Measurements from ENCODE around the gene NFIC.

The NFIC gene

DNA sequence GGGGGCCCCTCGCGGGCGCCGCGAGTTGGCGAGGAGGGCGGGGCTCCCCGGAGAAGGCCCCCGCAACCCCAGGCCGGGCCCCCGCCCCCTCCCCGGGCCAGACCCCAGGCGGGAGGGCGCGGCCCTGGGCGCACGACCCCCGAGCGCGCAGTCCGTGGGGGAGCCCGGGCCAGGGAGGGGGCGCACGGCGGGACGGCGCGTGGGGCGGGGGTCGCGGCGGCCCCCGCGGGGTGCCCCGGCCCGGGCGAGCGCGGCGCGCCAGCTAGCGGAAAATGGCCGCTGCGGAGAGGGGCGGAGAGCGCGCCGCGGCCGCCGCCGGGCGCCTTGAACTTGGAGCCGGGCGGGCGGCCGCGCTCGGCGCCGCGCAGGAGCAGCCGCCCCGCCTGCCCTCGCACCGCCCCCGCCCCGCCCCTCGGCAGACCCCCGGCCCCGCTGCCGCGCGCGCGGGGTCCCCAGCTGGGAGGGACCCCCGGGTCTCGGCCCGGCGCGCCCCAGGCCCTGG lies 6.4 kb upstream of the NFIC start:
- DNase-seq, result no peak

DNA sequence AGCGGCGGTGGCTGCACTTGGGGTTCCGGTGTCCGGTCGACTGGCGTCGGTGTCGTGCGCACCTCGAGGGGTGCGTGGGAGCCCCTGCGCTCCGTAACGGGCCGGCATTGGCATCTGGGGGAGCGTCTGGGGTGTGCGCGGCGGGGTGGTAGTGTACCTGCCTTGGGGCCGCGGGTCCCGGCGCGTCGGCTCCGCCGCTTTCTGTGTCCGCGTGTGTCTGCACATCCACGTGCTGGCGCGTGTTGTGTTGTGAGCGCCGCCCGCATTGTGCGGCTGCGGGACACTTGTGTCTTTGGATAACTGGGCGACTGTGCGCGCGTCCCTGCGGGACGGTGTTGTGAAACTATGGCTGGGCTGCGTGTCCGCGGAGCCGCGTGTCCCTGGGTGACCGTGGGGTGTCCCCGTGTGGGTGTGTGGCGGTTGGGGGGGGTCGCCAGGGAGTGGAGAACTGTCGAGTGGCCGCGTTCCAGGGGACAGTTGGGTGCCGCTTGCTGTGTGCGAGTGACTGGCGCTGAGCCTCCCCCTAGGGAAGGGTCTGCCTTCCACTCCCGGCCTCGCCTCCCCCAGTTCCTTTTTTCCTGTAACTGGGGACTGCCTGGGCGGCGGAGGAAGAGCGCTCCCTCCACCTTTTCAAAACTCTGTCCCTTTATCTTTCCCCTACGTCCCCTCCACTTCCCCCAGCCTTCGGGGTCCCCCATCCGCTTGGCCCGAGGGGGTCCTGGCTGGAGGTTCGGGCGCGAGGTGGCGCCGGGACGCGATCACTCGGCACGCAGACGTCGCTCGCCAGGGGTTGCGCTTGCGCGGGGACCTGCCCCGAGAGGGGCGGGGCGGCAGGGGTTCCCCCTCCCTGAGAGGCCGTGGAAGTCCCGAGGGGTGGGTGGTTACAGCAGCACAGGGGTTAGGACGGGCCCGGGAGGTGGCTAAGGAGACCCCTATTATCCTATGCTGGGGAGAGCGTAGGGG lies 5.7 kb upstream of the NFIC start:
- DNase-seq, result no peak

DNA sequence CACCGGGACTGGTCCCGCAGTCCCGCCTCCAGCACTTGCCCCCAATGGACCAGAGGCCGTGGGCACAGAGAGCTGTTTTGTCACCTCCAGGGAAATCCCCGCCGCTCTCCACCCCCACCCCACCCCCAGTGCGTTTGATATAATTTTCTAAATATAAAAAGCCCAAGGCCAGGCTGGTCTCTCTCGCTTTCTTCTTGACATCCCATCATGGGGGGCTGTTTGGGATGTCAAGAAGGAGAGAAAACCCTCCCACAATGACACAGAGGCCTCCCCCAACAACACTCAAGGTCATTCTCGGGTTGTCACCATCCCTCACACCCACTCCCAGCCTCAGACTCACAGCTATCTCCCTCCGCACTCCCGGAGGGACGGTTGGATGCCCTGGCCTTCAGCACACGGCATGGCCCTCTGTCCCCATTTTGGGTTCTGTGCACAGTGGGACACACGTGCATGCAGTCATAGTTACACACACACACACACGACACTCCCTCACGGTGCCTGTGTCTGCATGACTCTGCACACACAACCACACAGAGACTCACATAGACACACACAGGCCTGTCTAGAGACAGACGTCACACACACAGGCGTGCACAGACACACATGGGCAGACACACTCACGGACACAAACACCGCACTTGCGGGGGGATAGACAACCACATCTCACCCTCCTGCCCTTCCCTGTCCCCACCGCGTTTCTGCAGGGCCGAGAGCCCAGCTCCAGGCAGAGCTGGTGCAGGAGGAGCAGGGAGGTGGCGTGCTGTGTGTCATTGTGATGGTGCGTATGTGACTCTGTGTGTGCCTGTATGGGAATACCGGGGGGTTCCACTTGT lies 4.8 kb upstream of the NFIC start:
- DNase-seq, result no peak

DNA sequence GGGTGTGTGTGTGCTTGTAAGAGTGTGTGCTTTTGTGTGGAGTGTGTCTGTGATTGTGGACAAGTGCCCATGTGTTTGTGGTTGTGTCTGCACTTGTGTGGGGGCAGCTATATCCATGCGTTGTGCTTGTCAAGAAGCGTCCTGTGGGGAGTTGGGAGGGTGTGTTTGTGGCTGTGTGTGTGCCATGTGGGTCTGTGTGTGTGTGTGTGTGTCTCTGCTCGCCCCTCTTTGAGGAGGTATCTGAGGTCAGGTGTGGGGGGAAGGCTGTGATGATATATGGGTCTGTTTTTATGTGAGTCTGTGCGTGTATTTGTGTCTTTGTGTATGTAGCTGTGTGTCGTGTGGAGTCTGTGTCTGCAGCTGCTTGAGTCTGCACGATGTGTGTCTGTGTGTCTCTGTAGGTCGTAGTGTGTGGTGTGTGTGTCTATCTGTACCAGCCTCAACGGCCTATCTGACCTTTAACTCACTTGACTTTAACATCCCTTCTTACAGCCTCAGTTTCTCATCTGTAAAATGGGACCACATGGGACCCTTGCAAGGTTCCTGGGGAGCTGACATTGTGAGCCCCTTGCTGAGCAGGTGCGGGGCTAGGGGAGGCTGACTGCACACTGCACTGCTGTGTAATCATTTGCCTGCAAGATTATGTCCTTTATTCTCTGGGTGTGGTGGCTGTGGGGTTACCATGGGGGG lies 4.0 kb upstream of the NFIC start:
- no peak for DNase-seq

DNA sequence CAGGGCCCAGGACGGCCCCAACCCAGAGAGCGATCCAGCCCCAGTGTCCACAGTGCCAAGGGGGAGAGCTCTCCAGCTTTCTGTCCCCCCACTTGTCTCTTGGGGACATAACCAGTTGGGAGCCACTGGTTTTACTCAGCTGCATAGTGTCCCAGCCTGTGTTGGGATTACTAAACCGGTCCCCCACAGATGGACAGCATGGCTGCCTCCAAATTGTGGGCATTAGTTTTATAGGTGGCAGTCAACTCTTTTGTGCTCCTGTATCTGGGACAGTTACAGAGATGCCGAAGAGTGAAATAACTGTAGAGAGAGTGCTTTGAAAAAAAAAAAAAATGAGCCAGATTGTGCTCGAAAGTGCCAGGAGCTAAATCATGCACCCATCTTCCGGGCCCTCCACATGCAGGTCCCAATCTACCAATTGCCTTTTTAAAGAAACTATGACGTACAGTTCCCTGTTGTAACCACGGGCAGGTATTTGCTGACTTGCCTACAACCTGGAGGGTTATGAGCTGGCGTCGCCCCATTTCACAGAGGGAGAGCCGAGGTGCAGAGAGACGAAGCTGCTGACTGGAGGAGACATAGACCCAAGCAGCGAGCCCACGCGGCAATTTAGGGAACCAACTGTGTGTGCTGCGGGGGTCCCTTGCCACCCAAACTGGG lies 2.4 kb upstream of the NFIC start:
- no peak for DNase-seq

DNA sequence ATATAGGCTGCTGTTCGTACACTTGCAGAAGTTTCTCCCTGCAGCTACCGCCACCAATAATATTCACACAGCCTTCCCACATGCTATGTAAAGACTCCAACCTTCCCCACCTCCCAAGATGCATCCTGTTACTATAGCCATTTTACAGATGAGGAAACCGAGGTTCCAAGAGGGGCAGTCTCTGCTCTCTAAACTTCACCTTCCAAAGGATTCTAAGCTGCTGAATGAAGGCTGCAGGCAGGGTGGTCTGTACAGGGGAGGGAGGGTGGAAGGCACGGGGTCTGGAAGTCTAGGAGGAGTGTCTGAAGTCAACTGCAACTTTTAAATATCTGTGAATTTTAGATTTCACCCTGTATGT lies 1.9 kb upstream of the NFIC start:
- no peak for DNase-seq

DNA sequence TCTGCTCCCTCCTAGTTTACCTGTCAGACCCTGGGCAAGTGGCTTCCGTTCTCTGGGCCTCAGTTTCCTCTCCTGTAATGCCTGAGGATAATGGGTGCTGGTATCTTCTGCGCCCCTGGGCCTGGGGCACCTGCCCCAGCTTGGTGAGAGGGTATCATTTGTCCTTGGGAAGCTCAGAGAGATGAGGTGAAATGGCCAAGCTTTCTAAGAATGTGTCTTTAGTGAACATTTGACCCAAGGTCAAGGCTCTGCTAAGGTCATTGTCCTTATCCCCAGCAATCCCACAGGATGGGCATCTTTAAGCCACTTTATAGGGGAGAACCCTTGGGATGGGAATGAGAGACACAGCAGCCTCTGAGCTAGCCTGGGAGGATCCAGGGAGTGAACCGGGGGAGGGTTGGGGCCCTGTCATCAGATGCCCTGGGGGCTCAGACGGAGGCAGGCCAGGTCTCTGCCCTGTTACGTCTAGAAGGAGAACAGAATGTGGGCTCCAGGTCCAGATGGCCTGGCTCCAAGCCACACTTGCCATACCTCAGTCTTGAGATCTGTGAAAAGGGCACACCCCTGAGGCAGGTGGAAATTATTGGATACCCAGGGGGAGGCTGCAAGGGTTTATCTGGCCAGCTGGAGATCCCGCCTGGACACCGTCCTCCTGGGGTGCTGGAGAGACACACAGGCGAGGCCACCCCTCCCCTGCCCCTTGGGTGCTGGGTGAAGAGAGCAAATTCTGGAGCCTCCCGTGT lies 1.1 kb upstream of the NFIC start:
- no peak for DNase-seq

DNA sequence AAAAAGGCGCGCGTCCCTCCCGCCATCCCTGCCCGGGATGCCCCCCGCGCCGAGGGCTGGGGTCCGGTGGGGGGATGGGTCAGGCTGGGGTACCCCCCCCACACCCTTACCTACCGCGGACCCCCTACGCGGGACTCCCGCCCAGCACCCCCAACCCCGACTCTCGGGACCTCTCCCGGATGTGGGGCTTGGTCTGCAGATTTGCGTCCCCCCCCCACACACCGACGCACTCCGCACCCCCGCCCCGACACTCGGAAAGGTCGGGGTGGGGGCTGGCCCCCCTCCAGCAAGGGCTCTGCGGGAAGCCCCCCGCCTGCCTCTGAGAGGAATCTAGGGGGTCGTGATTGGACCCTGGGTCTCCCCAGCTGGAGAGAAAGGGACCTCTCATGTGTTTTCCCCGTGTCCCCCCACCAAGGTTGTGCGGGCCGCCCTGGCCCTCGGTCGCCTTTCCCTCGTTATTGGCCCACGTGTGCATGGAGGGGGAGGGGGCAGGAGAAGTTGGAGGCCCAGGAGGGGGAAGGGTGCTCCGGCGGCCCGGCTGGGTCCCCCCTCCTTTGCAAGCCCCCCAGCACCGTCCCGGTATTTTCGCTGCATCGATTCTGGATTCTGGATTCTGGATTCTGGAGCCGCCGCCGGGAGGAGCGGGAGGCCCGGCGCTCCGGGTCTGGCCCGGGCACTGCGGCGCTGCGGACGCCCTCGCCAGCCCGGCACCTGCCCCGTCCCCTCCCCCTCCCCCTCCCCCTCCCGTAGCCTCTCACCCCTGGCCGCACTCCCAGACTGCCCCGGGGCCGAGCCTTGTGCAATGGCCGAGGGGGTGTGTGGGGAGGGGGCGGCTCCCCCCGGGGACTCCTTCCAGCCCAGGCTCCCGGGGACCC lies 607 bp downstream of the NFIC start:
- no peak for DNase-seq

DNA sequence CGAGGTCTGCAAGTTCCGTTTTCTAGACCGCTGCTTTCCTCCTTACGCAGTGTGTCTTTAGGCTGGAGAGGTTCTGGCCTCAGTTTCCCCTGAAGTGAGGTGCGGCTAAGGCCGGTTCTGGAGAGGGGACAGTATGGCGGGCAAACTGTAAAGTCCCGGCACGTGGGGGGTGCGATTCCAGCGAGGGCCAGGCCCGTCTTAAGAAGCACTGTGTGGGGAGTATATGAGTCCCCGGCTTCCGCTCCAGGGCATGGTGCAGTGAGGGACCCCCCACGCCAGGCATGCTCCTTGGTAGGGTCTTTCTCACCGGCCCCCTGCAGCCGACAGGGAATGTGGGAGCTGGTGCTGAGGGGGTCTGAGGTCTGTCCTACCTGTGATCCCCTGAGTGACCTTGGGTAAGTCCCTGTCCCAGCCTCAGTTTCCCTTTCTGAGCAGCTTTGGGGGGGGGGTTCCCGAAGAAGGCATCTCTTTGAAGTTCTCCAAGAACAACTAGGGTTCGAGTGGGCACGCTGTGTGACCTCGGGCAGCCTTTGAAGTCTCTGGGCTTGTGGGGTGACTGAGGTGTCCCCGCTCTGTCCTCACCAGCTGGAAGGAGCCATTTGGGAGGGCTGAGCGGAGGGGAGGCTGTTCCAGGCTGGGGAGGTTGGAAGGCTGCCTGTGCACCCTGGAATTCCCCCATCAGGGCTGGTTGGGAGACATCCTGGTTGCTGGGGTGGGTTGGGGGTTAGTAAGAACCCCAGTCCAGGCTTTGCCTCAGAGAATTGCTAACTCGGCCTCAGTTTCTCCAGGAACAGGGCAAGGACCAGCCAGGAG lies 1.5 kb downstream of the NFIC start:
- DNase-seq, result no peak

DNA sequence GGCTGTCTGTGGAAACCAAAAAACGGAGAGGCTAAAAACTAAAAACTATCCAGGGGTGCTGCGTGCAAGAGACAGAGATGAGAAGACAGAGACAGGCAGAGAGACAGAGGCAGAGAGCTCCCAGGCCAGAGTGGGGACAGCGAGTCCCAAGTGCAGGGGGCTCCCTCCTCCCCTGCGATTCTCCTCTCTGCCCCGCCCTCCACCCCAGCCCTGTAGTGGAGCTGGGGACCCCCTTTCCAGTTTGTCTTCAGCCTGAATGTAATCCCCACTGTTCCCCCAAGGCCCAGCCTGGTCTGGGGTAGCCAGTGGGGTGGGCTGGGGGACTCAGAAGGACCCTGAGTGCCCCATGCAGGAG lies 2.0 kb downstream of the NFIC start:
- no peak for DNase-seq

DNA sequence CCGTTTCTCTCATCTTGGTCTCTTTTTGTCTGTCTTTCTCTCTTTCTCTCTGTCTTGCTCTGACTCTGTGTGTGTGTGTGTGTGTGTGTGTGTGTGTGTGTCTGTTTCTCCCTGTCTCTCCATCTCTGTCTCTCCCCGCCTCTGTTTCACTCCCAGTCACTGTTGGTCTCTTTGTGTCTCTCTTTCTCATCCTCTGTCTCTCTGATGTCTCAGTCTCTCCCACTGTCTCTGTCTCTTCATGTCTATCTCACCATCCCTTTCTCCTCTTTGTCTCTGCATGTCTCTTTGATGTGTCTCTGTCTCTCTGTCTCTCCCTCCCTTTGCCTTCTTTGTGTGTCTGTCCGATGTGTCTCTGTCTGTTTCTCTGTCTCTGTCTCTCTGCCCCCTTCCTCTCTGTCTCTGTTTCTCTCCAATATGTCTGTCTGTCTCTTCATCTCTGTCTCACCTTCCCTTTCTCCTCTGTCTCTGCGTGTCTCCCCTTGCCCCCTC lies 2.5 kb downstream of the NFIC start:
- no peak for DNase-seq

DNA sequence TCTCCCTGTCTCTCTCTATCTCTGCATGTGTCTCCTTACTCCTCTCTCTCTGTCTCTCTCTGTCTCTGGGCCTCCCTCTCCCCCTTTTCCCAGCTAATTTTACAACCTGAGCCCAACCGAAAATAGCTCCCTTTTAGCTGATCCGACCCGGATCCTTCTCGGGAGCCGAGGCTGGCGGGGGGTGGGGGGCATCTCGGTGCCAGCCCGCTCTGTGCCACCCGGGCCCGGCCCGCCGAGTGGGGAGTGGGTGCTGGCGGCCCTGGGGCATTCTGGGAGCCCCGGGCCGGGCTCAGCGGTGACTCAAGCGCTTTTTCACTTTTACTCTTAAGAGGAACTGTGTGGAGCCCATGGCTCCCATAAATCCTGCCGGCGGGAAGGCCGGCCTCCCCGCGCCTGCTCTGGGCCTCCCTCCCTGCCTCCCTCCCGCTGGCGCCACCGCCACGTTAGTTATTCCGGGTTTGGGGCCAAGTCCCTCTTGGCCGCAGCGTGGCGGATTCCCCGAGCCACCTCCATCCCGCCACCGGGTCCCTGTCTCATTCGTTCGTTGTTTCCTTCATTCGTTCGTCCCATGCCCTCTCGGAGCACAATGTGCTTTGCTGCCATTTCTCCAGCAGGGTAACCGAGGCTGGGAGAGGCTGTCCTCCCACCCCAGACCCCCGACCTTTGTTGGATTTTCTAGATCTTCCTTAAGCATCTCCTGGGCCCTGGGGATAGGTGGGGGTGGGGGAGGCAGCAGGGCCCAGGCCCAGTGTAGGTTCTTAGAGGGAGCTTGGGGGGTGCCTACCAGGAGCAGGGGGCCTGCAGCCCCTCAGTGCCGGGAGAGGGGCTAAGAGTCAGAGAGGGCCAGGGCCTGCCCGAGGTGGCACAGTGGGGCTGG lies 3.2 kb downstream of the NFIC start:
- DNase-seq, result no peak

DNA sequence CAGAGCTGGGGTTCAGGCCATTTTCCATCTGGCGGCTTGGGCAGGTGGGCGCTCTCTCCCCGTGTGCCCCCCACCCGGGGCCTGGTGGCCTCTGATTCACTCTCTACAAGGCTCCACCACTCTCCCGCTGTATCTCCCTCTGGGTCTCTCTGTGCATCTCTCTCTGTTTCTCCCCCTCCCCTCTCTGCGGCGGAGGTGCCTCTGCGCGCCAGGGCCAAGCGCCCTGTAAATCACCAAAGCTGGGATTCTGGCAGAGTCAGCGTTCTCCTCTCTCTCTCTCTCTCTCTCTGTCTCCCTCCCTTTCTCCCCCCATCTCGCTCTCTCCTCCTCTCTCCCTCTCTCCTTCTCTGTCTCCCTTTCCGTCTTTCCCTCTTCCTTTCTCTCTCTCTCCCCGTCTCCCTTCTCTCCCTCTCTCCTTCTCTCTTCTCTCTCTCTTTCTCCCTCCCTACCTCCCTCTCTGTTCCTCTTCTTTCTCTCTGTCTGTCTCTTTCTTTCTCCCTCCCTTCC lies 3.9 kb downstream of the NFIC start:
- no peak for DNase-seq

DNA sequence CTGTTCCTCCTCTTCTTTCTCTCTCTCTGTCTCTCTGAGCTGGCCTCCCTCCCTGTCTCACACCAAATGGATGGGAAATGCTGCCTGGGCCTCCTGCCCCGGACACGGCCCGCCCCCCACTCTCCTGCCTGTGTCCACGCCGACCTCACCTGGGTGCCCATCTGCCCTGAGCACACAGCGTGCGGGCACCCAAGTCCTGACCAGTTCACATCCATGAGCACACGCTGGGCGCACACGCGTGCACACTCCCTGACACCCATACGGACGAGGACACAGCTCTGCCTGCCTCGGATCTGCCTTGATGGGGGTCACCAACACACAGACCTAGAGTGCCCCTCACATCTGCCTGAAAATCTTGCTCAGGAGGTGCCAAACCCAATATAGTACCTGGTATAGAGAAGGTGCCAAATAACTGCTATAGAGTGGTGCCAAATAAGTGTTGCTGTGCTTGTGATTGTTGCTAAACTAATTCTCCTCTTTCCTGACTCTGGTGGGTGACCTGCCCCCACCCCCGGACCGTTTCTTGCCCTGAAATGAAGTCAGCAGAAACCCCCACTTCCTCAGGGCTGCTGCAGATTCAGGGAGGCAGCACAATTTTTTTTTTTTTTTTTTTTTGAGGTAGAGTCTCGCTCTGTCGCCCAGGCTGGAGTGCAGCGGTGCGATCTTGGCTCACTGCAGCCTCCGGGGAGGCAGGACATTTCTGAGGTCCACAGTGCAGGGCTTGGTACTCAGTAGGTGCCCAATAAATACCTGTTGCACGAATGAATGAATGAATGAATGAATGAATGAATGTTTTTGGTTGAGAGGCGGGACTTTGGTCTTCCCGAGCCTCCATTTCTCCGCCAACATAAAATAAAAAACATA lies 4.6 kb downstream of the NFIC start:
- DNase-seq, result no peak

DNA sequence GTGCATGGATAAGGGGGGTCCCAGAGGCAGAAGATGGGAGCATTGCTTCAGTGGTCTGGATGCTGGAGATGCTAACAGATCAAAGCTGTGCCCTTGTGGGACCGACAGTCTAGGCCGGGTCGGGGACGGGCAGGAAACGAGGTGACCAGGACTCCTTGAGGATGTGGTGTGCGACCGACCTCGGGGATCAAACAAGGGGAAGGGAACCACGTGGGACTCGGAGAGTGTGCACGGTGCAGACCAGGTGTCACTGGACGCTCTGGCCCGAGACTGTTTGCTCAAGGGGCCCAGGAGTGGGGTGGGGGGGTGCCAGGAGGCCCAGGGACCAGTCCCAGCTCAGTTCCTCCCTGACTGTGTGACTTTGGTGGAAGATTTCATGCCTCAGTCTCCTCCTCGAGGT lies 6.0 kb downstream of the NFIC start:
- no peak for DNase-seq

DNA sequence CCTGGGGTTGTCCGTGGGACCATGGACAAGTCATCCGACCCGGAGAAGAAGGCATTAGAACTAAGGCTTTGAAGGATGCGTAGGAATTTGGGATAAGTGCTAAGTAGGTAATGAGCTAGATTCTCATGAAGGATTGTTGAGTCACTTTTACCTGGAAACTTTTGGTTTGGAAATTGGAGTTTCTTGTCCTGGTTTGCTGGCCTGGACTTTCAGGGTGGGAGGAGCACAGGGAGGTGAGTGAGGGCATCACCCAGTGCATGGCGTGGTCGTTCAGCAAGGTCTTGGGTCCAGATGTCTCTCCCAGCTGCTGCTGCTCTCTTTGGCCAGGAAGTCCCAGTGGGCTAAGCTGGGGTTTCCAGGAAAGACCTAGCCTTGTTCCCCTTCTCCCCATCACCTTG lies 7.6 kb downstream of the NFIC start:
- no peak for DNase-seq

DNA sequence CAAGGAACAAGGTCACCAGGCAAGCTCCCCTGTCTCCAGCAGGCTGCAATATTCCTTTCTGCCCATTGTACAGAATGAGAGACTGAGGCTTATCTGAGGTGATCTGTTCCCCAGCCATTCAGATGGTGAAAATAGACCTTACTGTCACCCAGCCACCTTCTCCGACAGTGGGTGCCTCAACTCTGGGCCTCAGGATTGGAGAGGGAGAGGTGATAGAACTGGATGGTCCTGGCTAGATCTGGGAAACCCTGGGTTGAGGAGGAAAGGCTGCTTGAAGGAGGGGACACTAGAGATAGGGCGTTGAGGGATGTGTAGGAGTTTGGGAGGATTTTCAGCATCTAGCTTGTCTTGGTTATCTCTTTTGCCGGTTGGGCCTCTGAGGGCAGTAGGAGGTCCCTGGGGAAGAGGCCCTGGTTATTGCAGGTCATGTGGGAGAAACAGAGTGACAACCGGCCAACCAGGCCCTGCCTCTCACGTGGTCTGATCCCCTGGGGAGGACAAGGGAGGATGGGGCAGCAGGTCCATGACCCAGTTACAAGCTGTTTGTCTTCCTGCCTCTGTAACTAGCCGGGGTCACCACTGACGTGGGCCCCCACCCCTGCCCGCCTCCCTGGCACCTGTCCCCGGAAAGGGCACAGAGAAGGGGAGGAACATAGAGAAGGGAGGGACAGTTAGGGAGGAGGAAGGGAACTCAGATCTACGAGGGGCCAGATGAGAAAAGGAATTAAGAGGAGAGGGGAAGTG lies 8.2 kb downstream of the NFIC start:
- DNase-seq, result no peak

Measured in NCI-H1436 treated with DMSO at 0.1 percent for 48 hours (cell line).